Stimulated activated CD4-positive, alpha-beta T cell treated with anti-CD3 and anti-CD28 coated beads, TNF-alpha, amount 100 ng/mL, for 4 hours (primary cell): ENCODE data around the gene CCDC92B.
"Not testable (repeated sequence)": the region's sequence is repeated elsewhere in the genome, so short reads cannot be mapped to it uniquely, and the experiment has no call there.

Experiments
- DNase-seq, 3 experiments: peaks; one replicate each; pipeline ENCODE4 v3.0.0-alpha.2; 2020; ENCODE audit warnings: low read depth in 3 of 3

Gene CCDC92B

DNA sequence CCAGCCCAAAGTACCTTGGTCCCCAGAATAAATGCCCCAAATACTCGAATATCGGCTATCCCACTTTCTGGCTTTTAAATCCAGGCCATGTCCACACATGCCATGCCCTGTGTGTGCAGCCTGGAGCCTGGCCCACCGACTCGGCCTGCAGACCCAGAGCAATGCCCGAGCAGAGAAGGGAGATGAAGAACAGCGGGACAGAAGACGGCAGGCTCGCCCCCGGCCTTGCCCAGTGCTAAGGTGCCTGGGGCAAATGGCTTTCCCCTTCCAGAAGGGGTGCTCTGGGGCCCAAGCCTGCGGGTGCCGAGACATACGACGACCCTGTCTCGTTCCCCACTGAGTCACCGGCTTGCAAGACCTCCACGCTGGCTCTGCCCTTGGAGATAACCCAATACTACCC is 45.8 kb downstream of the CCDC92B start:
- no peak for DNase-seq

- no peak for DNase-seq
Measured at GRCh38 chr17:2703181-2703580, 46.3 kb downstream of the CCDC92B start.

GRCh38 chr17:2701996-2702741 is 47.3 kb downstream of the CCDC92B start:
- no peak for DNase-seq

DNA sequence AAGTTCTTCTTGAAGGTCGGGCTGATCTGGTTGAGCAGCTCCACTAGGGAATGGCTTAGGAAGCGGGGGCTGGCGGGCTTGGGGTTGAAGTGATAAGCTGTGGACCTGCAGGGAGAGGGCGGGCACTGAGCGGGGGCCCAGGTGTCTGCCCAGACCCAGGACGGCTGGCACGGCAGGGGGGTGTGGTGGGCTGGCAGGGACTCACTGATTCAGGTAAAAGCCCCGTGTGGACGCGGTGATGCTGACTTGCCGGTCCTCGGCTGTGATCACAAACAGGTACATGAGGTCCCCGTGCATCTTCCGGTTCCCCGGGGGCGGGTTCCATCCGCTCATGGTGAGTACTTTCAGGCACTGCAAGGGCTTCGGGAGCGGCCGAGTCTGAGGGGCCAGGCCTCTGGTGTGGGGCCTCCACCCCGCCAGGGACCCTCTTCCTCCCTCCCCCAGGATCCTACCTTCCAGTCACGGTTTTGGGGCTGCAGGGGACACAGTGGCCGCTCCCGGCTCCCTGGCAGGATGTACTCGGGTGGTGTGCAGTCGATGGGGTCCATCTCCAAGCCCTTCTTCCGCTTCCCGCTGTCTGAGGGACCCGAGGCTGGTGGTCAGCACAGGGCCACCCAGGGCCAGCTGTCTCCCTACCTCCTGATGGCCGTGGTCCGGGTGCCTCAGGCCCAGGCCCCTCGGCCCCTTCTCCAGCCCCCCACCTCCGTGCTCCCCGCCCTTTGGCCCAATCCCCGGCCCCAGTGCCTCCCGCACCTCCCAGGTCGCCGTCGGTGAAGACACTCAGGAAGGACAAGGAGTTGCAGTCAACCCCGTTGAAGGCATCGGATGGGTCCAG is 48.1 kb downstream of the CCDC92B start:
- no peak for DNase-seq

GRCh38 chr17:2700491-2701141 is 48.8 kb downstream of the CCDC92B start:
- DNase-seq: no peak

GRCh38 chr17:2700030-2700490 is 49.4 kb downstream of the CCDC92B start:
- no peak for DNase-seq

DNA sequence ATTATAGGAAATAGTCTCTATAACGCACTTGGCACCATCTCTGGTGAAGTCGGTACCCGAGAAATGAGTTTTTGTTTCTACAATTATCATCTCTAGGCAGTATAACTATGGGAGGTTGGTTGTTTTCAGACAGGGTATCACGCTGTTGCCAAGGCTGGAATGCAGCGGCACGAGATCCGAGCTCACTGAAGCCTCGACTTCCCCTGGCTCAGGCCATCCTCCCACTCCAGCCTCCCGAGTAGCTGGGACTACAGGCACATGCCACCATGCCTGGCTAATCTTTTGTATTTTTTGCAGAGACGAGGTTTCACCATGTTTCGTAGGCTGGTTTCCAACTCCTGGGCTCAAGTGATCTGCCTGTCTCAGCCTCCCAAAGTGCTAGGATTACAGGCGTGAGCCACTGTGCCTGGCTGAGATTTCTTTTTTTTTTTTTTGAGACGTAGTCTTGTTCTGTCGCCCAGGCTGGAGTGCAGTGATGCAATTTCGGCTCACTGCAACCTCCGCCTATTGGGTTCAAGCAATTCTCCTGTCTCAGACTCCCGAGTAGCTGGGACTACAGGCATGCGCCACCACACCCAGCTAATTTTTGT is 50.1 kb downstream of the CCDC92B start:
- DNase-seq: not testable (repeated sequence)

DNA sequence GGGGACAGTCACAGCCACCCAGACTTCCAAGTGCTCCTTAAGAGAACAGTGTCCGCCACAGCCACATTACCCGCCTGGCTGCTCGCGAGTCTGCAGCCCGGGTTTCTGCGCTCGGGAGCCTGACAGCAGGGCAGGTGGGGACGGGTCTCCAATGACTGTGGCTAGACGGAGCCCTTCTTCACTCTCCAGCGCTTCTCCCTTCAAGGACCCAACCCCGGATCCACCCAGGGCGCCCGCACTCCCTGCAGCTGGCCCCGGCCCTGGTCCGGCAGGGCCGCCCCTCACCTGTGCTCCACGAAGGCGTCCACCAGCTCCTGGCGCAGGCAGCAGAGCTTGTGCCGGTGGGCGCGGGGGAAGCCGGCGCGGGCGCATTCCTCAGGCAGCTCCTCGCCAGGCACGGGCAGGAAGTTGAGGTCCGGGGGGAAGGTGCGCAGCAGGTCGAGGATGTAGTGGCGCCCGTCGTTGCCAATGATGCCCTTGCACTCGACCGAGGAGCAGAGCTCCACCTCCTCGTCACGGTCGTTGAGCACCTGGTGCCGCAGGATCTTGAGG is 51.8 kb downstream of the CCDC92B start:
- DNase-seq: no peak

GRCh38 chr17:2695961-2696760 is 53.3 kb downstream of the CCDC92B start:
- no peak for DNase-seq

DNA sequence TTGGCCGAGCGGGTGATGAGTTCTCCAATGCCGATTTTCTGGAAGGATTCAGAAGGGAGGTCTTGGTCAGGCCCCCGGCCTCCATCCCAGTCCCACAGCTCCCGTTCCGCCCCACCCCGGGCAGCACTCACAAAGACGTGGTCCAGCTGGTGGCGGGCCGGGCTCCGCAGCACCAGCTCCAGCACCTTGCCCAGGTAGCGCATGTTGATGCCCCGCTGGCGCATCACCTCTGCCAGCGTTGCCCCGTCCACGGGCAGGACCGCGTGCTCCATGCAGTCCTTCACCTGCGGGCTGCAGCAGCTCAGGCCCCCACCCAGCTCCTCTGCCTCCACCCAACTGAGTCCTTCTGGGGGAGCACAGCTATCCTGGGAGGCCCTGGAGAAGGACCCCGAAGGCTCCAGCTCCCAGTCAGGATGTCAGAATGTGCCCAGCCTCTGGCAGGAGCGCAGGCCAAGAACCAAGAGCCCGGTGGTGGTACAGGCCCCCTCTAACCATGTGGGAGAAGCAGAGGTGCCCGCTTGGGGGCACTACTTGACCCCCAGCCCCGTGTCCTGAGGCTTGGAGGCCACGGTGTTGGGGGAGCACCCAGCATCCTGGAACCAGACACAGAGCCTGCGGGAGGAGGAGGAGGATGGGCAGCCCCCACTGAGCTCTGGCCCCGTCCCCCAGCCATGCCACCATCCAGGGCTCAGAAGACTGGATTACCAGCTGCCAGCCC is 54.0 kb downstream of the CCDC92B start:
- DNase-seq: no peak

DNA sequence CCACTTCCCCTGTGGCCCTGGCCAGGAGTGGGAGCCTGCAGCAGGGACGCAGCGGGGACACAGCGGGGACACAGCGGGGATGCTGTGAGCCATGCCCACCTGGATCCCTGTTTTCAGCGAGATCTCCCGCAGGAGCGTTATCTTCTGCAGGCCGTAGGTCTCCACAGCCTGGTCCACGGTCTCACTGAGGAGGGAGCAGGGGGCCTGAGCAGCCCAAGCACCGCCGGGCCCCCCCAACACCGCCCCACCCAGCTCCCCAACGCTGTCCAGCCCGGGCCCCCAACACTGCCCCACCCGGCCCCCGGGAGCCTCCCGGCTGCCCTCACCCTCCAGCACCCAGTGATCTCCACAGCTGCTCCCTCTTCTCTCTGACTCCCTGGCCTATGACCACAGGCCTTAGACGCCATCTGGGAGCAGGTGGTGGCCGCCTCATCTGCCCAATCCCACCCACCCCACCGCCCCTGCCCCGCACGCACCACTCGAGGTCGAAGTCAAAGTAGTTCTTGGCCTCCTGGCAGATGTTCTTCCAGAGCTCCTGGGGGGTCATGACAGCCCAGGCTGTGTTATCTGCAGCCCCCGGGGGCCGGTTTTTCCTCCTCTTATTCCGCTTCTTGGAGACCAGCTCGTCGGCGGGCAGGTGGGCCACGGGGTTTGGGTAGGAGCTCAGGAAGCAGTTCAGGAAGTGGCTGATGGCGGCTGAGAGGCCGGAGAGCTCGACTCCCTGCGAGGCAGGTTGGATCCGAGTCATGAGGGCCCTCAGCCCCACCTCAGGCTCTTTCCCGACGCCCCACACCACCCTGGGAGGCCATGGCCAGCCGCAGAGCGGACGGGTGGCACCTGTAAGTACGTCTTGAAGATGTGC is 54.8 kb downstream of the CCDC92B start:
- no peak for DNase-seq

DNA sequence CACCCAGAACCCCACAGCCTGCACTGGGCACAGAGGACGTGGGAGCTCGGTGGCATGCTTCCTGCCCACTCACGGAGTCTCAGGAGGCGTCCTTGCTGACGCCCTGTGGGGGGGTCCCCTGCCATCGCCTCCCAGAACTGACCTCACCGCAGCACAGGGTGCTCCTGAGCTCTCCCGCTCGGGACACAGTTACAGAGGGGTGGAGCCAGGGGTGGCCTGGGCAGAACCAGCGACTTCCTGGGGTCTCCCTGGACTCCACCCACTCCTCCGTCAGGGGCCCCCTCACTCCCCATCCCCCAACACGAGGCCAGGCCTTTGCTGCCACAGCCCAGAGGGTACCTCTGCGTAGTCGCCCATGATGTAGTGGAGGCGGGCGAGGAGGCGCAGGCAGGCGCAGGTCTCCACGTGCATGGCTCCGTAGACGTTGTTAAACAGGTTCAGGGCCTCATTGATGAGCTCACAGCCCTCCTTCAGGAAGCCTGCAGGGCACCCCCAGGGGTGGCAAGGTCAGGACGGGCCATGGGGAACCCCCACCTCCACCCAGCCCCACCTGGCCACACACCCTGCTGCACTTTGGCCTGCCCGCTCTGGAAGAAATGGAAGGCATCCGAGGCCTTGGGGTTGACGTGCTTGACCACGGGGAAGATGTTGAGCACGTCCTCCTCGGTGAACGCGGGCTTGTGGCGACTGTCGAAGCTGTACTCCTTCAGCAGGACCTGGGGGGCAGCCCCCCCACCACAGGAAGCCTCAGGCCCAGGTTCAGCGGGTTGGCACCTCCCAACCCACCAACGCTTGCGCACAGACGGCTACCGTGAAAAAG is 55.7 kb downstream of the CCDC92B start:
- DNase-seq: no peak

- DNase-seq: no peak
Measured at GRCh38 chr17:2692781-2693135, 56.7 kb downstream of the CCDC92B start.

DNA sequence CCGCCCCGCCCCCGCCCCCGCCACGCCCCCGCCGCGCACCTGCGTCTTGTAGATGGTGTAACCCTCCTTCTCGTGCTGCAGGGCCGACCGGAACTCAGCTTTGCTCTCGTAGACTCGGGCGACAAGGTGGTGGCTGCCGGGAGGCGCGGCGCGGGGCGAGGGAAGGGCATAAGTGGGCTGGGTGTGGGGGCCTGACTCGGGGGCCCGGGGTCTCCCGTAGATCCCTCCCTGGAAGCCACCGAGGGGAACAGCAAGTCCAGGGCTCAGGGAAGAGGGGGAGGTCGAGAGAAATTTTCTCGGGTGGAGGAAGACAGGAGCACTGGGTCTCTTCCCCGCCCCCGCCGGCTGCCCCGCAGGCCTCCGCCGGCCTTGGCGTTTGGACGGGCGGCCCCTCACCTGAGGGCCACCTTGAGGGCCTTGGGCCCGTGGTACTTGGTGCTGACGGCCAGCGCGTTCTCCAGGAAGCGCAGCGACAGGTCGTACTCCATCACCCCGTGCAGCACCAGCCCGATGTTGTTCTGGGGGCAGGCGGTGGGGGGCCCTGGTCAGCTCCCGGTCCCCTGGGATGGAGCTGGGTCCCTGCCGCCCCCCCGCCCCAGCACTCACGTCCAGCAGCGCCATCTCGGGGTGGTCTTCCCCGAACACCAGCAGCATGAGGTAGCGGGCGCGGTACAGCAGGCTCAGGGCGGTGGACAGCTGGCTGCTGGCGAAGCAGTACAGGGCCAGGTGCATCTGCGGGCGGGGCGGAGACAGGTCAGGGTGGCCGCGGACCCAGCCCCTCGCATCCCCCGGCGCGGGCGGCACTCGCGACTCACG is 57.3 kb downstream of the CCDC92B start:
- no peak for DNase-seq

- DNase-seq: no peak
Measured at GRCh38 chr17:2691069-2691871, 58.2 kb downstream of the CCDC92B start.

DNA sequence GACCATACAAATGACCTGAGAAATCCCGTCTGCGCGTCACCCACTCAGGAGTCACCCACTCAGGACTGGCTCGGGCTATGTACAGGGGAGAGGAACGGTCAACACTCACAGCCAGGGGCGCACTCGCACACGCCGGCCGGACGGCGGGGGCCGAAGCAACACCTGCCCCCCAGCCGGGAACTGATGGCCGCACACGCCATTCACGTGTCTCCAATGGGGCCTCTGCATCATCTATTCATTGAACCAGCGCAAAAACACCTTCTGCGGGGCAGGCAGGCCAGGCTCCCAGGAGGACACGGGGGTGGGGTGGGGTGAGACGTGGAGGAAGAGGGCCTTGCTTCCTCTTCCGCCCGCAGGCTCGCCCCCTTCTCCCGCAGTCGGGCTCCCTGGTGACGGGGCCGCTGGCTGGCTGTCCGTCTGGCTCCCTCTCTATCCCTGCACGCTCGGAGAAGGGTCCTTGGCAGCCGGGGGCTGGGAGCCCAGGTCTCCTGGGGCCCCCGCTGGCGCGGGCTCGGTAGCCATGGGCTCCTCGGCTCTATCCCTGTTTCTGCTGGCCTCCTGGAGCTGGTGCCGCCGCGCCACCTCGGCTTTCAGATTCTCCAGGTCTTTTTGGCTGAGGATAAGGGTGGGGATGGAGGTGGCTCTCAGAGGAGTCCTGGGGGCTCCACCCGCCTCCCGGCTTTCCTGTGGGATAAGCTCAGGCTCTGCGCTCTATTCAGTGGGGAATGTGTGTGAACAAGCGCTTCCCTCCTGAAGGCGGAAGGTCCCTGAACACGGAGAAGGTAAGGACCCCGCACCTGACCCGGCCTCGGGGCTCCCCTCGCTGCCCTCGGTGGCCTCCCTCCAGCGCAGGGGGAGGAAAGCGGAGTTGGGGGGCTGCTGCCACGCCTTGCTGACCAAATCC is 59.0 kb downstream of the CCDC92B start:
- no peak for DNase-seq
